Spleen (tissue), 11 donors: Measurements from ENCODE around the gene GSTO1. TPM values are rescaled to one million over a fixed set of nuclear protein-coding genes. Genes with fewer than 3 reads are reported as not detected.

ENCODE experiments used
- DNase-seq: peaks from one replicate; pipeline ENCODE4 v3.0.0-alpha.2; 2020
- H3K27ac ChIP-seq, 8 donors: fragments of 200-600 bp; sonication (generic) in 7 of 8; 1 replicate in 4 of 8; 2 replicates in 4 of 8; pipeline versions ENCODE4 v1.5.0 to v1.8.0; 2016 to 2021; ENCODE audit warnings: inconsistent platforms in 4 of 8, mild to moderate bottlenecking in 4 of 8, moderate library complexity in 1 of 8
- H3K27me3 ChIP-seq, 7 donors: fragments of 200-600 bp; sonication (generic) in 6 of 7; replicated peaks in 1 of 7; 1 replicate in 4 of 7; 2 replicates in 3 of 7; pipeline versions ENCODE4 v1.5.0 to v1.8.0; 2016 to 2021; ENCODE audit warnings: inconsistent platforms in 3 of 7, mild to moderate bottlenecking in 1 of 7
- H3K36me3 ChIP-seq, 6 donors: fragments of 200-600 bp; sonication (generic) in 5 of 6; 1 replicate in 4 of 6; 2 replicates in 2 of 6; pipeline versions ENCODE4 v1.5.0 to v1.8.0; 2016 to 2021; ENCODE audit warnings: inconsistent platforms in 2 of 6
- H3K4me1 ChIP-seq, 6 donors: fragments of 200-600 bp; sonication (generic) in 5 of 6; 1 replicate in 3 of 6; 2 replicates in 3 of 6; pipeline versions ENCODE4 v1.5.0 to v1.8.0; 2016 to 2021; ENCODE audit warnings: inconsistent platforms in 3 of 6
- H3K4me3 ChIP-seq, 8 donors: fragments of 200-600 bp; sonication (generic) in 7 of 8; 1 replicate in 4 of 8; 2 replicates in 4 of 8; pipeline versions ENCODE4 v1.5.0 to v1.8.0; 2016 to 2021; ENCODE audit warnings: inconsistent platforms in 4 of 8, mild to moderate bottlenecking in 4 of 8, moderate library complexity in 2 of 8
- H3K9me3 ChIP-seq, 8 donors: fragments of 200-600 bp; sonication (generic) in 7 of 8; 1 replicate in 4 of 8; 2 replicates in 4 of 8; pipeline versions ENCODE4 v1.5.0 to v1.8.0; 2016 to 2021; ENCODE audit warnings: inconsistent platforms in 4 of 8
- POLR2A ChIP-seq, 3 donors: fragments of 450-650 bp; IDR thresholded peaks; one replicate each; pipeline ENCODE4 v1.5.1; 2017; ENCODE audit warnings: antibody characterized with exemption in 3 of 3, mild to moderate bottlenecking in 1 of 3
- POLR2AphosphoS5 ChIP-seq, 3 donors: sonication (generic); formaldehyde crosslinking; IDR thresholded peaks; one replicate each; pipeline ENCODE4 v1.5.1; 2017; ENCODE audit warnings: antibody characterized with exemption in 3 of 3
- WGBS, 5 donors: extraction: QIAGEN DNeasy Blood & Tissue Kit in 3 of 5; methylation state at CpG; one replicate each; pipeline versions ENCODE4 v1.1.5 to v1.1.7; 2013 to 2018; 5-methylcytosine and 5-hydroxymethylcytosine counted together
- intact Hi-C: fragments of 100-400 bp; cut with DNase I; formaldehyde crosslinking; loops from one replicate; pipeline ENCODE4 v1.15.0; 2023; ENCODE audit warnings: low total_unique reads
- polyA plus RNA-seq, 3 donors: library from polyadenylated mRNA; stranded (reverse); fragments of 200-250 nt; gene quantifications; one replicate each; pipeline ENCODE4 v1.2.1, GENCODE V29; 2013
- total RNA-seq, 7 donors: library from RNA; depleted of rRNA in 3 of 7; stranded (reverse); fragments of >200 nt in 3 of 7; fragmentation: NEBNext Ultra II Directional in 4 of 7; extraction: Animal tissue kit (Norgen Biotek cat#: 25700) in 4 of 7; gene quantifications; one replicate each; pipeline versions ENCODE4 v1.1.0 to v1.2.1, GENCODE V29; 2016 to 2021
- TF ChIP-seq, protein P1 (sequence below), 11 experiments: fragments of 200-600 bp in 7 of 11; fragments of 450-650 bp in 4 of 11; sonication (generic) in 4 of 11; IDR thresholded peaks in 8 of 11; conservative IDR thresholded peaks in 3 of 11; 1 replicate in 7 of 11; 2 replicates in 4 of 11; pipeline versions ENCODE4 v1.4.0 to v1.8.0; 2016 to 2021; ENCODE audit warnings: antibody characterized with exemption in 11 of 11, inconsistent platforms in 4 of 11, mild to moderate bottlenecking in 1 of 11
- donor health status: healthy with polysubstance abuse.
- donor health status: DM: no; HTN: no; CAD: no; lungs with moderate emphysema.
- donor health status: DM: no; HTN: no; CAD: no.
- donor health status: Bipolar disorder and iron deficiency.
- donor health status: healthy.
- donor health status: DM: no; HTN: no; CAD: no.
- donor health status: DM: yes; HTN: yes; CAD: no.

The GSTO1 gene
- total and polyA plus RNA-seq, 10 donors, result 64.4 to 157 (median 90.8) TPM

DNA sequence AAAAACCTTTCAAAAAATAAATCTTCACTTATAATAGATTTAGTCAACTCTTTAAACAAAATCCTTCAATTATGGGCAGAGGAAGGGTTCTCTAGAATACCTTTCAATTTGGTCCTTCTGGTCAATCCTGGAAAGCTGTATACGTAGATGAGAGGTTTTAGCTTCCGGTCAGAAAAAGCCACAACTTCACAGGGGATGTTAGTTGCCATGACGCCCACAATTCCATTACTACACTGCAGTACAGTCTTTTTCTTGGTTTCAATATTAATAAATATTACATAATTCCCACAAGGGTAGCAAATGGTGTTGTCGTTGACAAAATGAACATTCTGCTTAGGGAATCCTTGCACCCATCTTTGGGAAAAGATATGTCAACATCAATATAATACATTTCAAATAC lies 24.2 kb upstream of the GSTO1 start:
- no peak for TF ChIP-seq POLR2A (IDR thresholded peaks at IDR 0.05)
- no peak for TF ChIP-seq POLR2AphosphoS5 (IDR thresholded peaks at IDR 0.05)
- 59 to 81% (median 65%) methylated on average over 4 of the region's 4 CpGs for WGBS, 5 donors
- no peak for DNase-seq
- Histone ChIP-seq H3K27me3 (peaks cover 0 to 38% (median 0%) of the 10 kb centered on the region in 7 donors), H3K4me3 (no peak overlapping the region), H3K36me3 (no peaks in the 10 kb centered on the region), H3K4me1 (peaks cover 4 to 21% (median 13%) of the 10 kb centered on the region in 6 donors), H3K27ac (no peak overlapping the region), H3K9me3 (peaks cover 0 to 18% (median 12%) of the 10 kb centered on the region in 8 donors)
- intact Hi-C loops, result no loop called here

DNA sequence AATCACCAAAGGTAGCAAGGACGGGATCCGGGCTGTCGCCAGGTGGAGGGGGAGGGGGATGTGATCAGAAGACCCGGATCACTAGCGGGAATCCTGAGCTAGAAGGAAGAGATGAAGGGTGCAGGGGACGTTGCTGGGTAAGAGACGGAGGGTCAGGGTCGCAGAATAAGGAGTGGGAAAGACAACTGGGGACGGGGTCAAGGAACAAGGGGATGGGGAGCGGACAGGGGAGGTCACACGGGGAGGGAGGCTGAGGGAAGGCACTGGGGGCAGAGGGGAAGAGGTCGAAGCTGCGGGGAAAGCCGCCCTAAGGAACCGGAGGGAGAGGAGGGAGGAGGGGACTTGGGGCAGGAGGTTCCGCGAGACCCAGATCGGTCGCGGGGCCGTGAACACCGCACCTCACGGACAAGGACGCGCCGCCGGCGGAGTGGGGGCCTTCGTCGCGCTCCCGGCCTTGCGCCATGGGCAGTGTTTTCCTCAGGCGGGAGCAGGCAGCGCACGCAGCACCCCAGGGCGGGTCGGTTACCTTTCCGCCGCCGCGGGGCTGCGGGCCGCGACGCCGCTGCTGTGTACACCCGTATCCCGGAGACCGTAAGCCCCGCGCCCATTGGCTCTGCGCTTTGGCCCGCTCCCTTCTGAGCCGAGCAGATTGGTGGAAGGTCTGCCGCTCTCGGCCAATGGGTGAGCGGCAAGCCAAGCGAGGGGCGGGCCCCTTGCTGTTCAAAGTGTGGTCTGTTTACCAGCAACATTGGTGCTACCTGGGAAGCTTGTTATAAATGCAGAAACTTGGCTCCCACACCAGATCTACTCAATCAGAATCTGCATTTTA lies 22.7 kb upstream of the GSTO1 start, which contains the start of gene CFAP43:
TSS of gene CFAP43 (minus strand) at position 581 of the 829 bp plus-strand sequence. CDS start at position 463, 118 bp downstream.
- Histone ChIP-seq H3K4me1 (peaks cover 4 to 21% (median 13%) of the 10 kb centered on the region in 6 donors), H3K27ac (peak within 1 kb of the TSS in 4 of 8 donors; percentile 33 to 60 (median 52)), H3K36me3 (no peaks in the 10 kb centered on the region), H3K9me3 (peaks cover 0 to 22% (median 14%) of the 10 kb centered on the region in 8 donors), H3K4me3 (peak within 1 kb of the TSS; percentile 62 to 93 (median 82)), H3K27me3 (peaks cover 0 to 38% (median 0%) of the 10 kb centered on the region in 7 donors)
- peak; percentile 99 for DNase-seq
- intact Hi-C loops, result no loop called here
- WGBS, 5 donors, result 0 to 2% (median 1%) methylated on average over 33 to 60 of the region's 60 CpGs
- TF ChIP-seq POLR2A (IDR thresholded peaks at IDR 0.05) (peak in 2 of 3 donors; percentile 14 to 24), POLR2AphosphoS5 (IDR thresholded peaks at IDR 0.05) (peak; percentile 56 to 87 (median 84))
- TF ChIP-seq, protein P1, sequence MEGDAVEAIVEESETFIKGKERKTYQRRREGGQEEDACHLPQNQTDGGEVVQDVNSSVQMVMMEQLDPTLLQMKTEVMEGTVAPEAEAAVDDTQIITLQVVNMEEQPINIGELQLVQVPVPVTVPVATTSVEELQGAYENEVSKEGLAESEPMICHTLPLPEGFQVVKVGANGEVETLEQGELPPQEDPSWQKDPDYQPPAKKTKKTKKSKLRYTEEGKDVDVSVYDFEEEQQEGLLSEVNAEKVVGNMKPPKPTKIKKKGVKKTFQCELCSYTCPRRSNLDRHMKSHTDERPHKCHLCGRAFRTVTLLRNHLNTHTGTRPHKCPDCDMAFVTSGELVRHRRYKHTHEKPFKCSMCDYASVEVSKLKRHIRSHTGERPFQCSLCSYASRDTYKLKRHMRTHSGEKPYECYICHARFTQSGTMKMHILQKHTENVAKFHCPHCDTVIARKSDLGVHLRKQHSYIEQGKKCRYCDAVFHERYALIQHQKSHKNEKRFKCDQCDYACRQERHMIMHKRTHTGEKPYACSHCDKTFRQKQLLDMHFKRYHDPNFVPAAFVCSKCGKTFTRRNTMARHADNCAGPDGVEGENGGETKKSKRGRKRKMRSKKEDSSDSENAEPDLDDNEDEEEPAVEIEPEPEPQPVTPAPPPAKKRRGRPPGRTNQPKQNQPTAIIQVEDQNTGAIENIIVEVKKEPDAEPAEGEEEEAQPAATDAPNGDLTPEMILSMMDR (IDR thresholded peaks at IDR 0.05 in 8 of 11, conservative IDR thresholded peaks at IDR 0.05 in 3 of 11), result peak in 2 of 11 experiments; percentile 18 to 32

DNA sequence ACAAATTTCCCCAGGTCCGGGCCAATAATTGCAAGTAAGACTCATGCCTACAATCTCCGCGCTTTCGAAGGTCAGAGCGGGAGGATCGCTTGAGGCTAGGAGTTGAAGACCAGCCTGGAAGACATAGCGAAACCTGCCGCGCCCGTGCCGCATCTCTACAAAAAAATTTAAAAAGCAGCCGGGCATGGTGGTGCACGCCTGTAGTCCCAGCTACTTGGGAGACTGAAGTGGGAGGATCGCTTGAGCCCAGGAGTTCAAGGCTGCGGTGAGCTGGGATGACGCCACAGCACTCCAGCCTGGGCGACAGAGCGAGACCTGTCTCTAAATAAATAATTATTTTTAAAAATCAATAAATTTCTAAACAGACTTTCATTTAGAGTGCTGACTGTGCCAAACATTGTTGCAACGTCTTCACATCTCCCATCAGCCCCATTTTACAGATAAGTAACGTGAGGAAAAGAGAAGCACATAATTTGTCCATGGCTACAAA lies 22.0 kb upstream of the GSTO1 start:
- Histone ChIP-seq H3K36me3 (no peaks in the 10 kb centered on the region), H3K4me3 (peak overlapping the region; percentile 62 to 93 (median 82)), H3K9me3 (peaks cover 0 to 22% (median 14%) of the 10 kb centered on the region in 8 donors), H3K4me1 (peaks cover 4 to 21% (median 13%) of the 10 kb centered on the region in 6 donors), H3K27ac (peak overlapping the region in 3 of 8 donors; percentile 16 to 60 (median 51)), H3K27me3 (peaks cover 0 to 38% (median 0%) of the 10 kb centered on the region in 7 donors)
- intact Hi-C loops, result no loop called here
- 14 to 17% (median 15%) methylated on average over 20 of the region's 20 CpGs for WGBS, 5 donors
- no peak for TF ChIP-seq POLR2A (IDR thresholded peaks at IDR 0.05)
- TF ChIP-seq, protein P1 (IDR thresholded peaks at IDR 0.05 in 8 of 11, conservative IDR thresholded peaks at IDR 0.05 in 3 of 11), result no peak
- TF ChIP-seq POLR2AphosphoS5 (IDR thresholded peaks at IDR 0.05), result no peak
- DNase-seq, result peak; percentile 78

GRCh38 chr10:104233817-104234216 lies 20.9 kb upstream of the GSTO1 start:
- H3K27me3 ChIP-seq, result peaks cover 0 to 38% (median 0%) of the 10 kb centered on the region in 7 donors
- H3K4me3 ChIP-seq, result no peak overlapping the region
- H3K4me1 ChIP-seq, result peaks cover 4 to 21% (median 13%) of the 10 kb centered on the region in 6 donors
- 60 to 93% (median 88%) methylated on average over 1 of the region's 1 CpG for WGBS, 5 donors
- no peak for DNase-seq
- intact Hi-C loops, result no loop called here
- H3K36me3 ChIP-seq, result no peaks in the 10 kb centered on the region
- H3K9me3 ChIP-seq, result peaks cover 0 to 22% (median 14%) of the 10 kb centered on the region in 8 donors
- H3K27ac ChIP-seq, result no peak overlapping the region
- TF ChIP-seq, protein P1 (IDR thresholded peaks at IDR 0.05 in 8 of 11, conservative IDR thresholded peaks at IDR 0.05 in 3 of 11), result no peak
- TF ChIP-seq POLR2AphosphoS5 (IDR thresholded peaks at IDR 0.05) (no peak), POLR2A (IDR thresholded peaks at IDR 0.05) (no peak)
